ENCODE data around the gene NDUFA1. TPM values are rescaled to one million over a fixed set of nuclear protein-coding genes. Genes with fewer than 3 reads are reported as not detected.
A peak's percentile ranks its signal among the peaks of the same experiment; 100 is the strongest.
"Not testable (repeated sequence)": the region's sequence is repeated elsewhere in the genome, so short reads cannot be mapped to it uniquely, and the experiment has no call there.

Gene NDUFA1
- total RNA-seq, result 55.2 and 65.4 TPM in 2 replicates
- 233 TPM for polyA plus RNA-seq (2012)

- peak; percentile 82 for DNase-seq (ENCODE audit: low read depth)
Observed at GRCh38 chrX:119871599-119872395, at the start of gene NDUFA1, which contains the start of gene RNF113A. NDUFA1 (plus strand) TSS chrX:119871832; CDS start chrX:119871912, 80 bp downstream. RNF113A (minus strand) TSS chrX:119871733; CDS start chrX:119871613, 120 bp downstream.

DNA sequence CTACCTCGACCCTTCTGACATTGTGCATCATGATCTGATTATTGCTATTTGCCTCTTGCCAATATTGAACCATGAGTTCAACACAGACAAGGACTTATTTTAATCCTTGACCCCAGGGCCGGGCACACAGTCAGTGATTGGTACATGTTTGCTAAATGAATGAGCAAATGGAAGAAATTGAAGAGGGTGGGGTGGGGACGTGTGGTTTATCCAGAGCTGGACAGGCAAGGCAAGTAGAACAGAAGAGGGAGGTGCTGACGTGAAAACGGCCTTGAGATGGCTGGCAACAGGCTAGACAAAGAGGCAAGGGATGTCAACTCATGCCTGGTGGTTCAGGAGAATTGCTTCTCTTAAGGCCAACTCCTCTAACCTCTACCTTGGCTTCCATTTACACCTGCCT, 47.4 kb upstream of the NDUFA1 start:
- DNase-seq (ENCODE audit: low read depth), result not testable (repeated sequence)

GRCh38 chrX:119826399-119826959, 45.2 kb upstream of the NDUFA1 start:
- no peak for DNase-seq (ENCODE audit: low read depth)

GRCh38 chrX:119828446-119828845, 43.2 kb upstream of the NDUFA1 start:
- DNase-seq (ENCODE audit: low read depth), result no peak

DNA sequence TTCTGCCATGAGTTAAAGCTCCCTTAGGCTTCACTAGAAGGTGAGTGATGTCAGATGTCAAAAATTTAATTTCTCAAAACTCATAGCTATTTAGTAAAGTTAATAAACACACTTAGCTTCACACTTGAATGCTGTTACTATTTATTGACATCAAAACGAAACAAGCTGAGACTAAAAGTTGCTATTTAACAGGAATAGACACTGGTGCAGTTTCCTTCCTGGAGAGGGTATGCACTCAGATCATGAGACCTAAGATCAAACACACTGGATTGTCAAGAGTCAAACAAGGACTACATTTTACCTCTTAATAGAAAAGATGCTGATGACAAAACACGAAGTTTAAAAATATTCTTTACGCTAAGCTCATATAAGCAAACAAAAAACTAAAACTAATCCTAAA, 37.7 kb upstream of the NDUFA1 start:
- DNase-seq (ENCODE audit: low read depth), result no peak

DNA sequence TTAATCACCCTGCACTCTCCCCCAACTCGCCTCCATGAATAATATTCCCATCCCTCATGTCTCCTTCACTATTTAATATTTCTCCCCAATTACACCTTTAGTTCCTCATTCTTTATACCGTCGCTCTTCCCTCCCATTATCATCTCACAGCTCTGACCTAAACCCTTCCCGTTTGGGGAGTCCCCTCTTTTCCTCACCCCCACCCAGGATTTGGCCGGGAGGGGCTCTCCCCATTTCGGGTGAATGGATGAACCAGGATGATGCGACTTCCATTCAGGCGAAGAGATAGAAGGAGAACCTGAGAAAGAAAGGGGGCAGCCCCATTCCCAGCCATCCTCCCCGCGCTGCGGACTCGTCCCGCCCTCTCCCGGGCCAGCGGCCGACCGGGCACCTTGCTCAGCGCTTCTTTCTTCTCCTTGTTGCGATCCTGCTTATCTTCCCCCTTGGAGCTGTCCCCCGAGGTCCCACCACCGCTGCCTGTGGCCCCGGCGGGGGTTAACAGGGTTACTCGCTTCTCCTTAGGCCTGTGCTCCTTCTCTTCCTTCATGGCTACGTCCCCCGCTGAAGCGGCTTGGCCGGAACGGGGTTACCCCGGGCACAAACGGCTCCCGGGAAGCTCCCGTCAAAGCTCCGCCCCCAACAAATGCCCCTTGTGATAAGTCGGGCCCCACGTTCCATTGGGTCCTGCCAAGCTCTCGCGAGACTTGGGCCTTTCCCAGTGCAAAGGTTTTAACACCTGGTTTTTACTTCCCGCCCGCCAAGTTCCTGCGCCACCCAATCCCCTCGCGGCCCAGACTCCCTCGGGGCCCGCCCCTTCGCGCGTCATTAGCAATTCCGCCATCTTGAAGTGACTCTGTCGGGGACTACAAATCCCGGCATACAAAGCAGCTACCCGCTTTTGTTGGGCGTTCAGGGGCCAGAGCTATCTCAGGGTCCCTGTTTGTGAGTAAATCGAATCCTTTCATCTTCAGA, 19.0 kb upstream of the NDUFA1 start, which contains the start of gene UPF3B:
UPF3B (minus strand) TSS at position 582 of the 972 bp plus-strand sequence; CDS start at position 547, 35 bp downstream.
- peak; percentile 98 for DNase-seq (ENCODE audit: low read depth)

DNA sequence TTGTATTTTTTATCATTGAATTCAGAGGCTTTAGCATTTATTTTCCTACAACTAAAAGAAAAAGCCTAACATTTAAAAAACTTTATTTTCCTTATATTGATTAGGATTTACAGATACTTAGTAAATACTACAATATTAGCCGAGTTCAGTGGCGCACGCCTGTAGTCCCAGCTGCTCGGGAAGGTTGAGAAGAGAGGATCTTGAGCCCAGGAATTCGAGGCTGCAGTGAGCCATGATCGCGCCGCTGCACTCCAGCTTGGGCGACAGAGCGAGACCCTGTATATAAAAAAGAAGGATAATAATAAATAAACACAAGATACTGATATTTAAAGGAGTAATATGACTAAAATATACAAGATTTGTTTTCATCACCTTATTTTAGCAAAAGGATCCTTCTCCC, 18.2 kb upstream of the NDUFA1 start:
- DNase-seq (ENCODE audit: low read depth), result peak; percentile 17

DNA sequence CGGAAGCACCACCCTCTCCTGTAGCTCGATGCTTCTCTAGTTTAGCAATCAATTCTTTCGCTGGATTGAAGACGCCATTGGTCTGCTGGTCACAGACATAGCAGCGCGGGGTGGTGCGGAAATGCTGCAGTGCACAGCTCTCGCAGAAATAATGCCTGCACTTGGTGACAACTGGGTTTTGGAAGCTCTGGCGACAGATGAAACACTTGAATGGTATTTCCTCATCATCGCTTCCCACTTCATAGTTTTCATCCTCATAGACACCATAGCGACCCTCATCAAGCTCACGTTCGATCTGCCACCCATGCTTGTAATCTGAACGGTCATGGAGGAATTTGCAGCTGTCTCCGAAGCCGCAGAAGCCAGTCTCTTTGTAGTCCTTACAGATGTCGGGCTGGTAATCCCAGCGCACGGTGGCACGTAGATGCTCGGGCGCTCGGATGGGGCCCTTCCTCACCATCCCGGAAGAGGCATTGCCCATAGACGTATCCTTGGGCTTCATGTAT, 953 bp upstream of the NDUFA1 start:
- peak; percentile 59 for DNase-seq (ENCODE audit: low read depth)

- no peak for DNase-seq (ENCODE audit: low read depth)
Observed at GRCh38 chrX:119871245-119871598, 410 bp upstream of the NDUFA1 start.

DNA sequence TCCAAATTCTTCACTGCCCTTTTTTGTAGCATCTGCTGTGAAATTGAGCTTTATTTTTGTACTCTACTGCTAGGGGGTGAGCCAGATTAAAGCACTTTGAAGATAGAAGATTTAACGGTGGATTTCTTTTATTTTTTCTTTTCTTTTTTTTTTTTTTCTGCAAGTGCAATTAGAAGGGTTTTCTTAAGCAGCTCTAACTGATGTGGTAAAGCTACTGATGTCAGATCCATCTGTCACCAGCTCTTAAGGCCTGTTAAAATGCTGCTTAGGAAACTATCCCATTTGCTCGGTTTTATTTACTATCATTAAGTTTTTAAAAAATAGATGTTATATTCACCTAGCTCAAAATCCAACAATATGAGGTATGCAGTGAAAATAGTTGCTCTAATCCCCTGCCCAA, 7.1 kb downstream of the NDUFA1 start:
- DNase-seq (ENCODE audit: low read depth), result no peak

GRCh38 chrX:119880076-119880475, 8.4 kb downstream of the NDUFA1 start:
- DNase-seq (ENCODE audit: low read depth), result no peak

GRCh38 chrX:119880552-119881437, 9.2 kb downstream of the NDUFA1 start:
- DNase-seq (ENCODE audit: low read depth), result peak; percentile 44

DNA sequence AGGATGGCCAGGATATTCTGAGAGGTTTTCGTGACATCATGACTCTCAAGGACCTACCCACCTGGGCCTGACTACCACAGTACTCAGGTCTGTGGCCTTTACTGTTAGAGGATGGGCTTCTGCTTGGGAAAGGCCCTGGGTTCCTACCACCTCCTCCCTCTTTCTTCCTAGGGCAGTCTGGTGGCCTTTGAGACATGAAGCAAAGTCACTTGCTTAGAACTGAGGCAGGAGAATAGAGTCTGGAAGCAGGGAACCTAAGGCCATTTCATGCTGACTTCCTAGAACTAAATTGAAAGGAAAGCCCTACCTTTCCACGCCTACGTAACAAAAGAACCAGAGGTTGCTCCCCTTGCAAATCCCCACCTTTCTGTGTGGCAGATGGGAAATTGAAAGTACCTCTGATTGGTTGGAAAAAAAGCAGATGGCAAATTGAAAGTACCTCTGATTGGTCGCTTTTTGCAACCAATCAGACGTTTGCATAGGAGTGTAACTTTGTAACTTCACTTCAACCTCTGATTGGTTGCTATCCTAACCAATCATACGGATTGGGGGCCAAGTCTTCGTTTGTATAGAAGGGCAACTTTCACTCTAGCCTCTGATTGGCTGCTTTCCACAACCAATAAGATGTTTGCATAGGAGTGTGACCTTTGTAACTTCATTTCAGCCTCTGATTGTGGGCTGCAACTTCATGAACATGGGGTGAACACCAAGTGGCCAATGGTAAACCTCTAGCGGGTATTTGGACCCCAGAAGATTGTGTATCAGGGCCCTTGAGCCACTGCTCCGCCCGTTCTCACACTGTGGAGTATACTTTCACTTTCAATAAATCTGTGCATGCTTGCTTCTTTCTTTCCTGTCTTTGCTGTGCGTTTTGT, 14.2 kb downstream of the NDUFA1 start:
- DNase-seq (ENCODE audit: low read depth), result no peak

DNA sequence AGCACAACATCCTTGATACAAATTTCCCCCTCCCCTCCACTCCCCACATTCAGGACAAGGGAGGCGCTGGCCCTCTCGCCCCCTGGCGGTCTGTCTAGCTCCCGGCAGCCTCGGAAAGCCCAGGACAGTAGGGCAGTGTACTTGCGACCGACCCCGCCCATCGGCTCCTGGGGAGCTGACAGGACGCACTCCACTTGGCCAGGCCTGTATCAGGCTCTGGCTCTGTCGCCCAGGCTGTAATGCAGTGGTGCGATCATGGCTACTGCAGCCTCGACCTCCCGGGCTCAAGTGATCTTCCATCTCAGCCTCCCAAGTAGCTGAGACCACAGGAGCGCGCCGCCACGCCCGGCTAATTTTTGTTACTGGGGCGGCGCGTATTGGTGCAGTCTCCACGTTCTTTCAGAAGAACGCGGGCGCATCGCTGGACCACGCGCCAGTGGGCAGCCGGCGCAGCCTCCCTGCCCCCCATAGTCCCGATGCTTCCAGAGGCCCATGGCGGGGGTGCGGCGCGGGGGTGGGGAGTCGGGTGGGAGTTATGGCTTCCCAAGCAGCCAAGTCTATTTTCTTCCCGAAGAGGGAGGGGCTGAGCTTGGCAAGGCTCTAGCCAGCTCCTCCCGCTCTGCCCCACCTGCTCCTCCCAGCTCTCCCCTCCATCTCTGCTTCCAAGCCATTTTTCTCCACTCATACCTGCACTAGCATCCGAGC, 16.2 kb downstream of the NDUFA1 start:
- no peak for DNase-seq (ENCODE audit: low read depth)

DNA sequence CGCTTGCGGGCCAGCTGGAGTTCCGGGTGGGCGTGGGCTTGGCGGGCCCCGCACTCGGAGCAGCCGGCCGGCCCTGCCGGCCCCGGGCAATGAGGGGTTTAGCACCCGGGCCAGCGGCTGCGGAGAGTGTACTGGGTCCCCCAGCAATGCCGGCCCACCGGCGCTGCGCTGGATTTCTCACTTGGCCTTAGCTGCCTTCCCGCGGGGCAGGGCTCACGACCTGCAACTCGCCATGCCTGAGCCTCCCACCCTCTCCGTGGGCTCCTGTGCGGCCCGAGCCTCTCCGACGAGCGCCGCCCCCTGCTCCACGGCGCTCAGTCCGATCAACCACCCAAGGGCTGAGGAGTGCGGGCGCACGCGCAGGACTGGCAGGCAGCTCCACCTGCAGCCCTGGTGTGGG, 19.0 kb downstream of the NDUFA1 start:
- not testable (repeated sequence) for DNase-seq (ENCODE audit: low read depth)

DNA sequence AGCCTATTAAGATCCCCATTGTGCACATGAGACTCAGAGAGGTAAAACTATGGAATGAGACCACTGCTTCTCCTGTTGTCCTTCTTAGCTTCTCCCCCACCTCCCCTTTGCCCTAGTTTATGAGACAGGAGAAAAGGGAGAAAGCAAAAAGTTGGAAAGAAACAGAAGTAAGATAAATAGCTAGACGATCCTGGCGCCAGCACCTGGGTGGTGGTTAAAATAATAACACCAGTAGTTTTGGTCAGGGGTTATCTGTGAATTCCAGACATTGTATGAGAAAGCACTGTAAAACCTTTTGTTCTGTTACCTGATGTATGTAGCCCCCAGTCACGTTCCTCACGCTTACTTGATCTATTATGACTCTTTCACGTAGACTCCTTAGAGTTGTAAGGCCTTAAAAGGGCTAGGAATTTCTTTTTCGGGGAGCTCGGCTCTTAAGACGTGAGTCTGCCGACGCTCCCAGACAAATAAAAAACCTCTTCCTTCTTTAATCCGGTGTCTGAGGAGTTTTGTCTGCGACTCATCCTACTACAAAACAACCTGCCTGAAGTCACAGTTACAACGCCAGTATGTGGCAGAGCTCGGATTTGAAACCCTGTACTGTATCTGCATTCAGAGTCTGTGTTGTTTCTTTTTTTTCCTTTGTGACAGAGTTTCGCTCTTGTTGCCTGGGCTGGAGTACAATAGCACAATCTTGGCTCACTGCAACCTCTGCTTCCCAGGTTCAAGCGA, 20.5 kb downstream of the NDUFA1 start:
- not testable (repeated sequence) for DNase-seq (ENCODE audit: low read depth)

DNA sequence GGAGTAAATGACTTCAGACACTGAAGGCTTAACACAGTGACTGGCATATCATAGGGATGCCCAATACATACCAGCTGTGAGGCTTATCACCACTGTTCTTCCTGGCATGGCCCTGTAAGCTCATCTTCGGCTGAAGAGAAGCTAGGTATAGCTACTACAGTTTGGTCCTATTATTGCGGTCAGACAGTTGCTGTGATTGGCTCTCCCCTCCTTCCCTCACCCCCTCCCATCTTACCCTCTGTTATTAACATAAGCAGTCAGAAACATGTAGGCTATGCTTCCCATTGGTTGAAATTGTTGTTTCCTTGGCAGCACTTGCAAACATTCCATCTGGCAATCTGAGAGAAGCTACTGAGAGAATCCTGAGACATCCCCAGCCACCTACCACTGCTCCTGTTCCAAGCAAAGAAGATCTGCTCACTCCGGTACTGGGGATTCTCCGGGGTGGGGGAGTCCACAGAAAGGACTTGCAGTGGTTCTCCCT, 24.3 kb downstream of the NDUFA1 start, which contains the start of gene AKAP14:
AKAP14 (plus strand) TSS at position 51 of the 484 bp plus-strand sequence. CDS start 7,331 bp downstream, outside the sequence.
- no peak for DNase-seq (ENCODE audit: low read depth)

- no peak for DNase-seq (ENCODE audit: low read depth)
Observed at GRCh38 chrX:119899125-119899524, 27.5 kb downstream of the NDUFA1 start.

Measured in myocyte (in vitro differentiated cells).